Left ventricle myocardium superior (tissue), 1 donor: ENCODE measurements around the gene P2RY11. TPM values are rescaled to one million over a fixed set of nuclear protein-coding genes. Genes with fewer than 3 reads are reported as not detected.

Experiments used
- ATAC-seq: fragments of 200-7000 bp; cut with Tn5 transposase; one replicate; pipeline ENCODE4 v1.9.1; 2020; ENCODE audit warnings: mild to moderate bottlenecking, moderate library complexity
- DNase-seq: peaks from one replicate; pipeline ENCODE4 v3.0.0-alpha.2; 2020
- intact Hi-C: fragments of 100-400 bp; cut with micrococcal nuclease; formaldehyde crosslinking; loops from one replicate; pipeline ENCODE4 v1.11.0; 2022
- total RNA-seq: library from RNA; stranded (reverse); fragmentation: NEBNext Ultra II Directional; extraction: Animal tissue kit (Norgen Biotek cat#: 25700); gene quantifications from one replicate; pipeline ENCODE4 v1.2.1, GENCODE V29; 2021
- donor health status: DM: no; HTN: yes; CAD: no; lungs with severe emphysema.

The P2RY11 gene
- total RNA-seq, 1 donor from 2014 or later, result 4.2 TPM

DNA sequence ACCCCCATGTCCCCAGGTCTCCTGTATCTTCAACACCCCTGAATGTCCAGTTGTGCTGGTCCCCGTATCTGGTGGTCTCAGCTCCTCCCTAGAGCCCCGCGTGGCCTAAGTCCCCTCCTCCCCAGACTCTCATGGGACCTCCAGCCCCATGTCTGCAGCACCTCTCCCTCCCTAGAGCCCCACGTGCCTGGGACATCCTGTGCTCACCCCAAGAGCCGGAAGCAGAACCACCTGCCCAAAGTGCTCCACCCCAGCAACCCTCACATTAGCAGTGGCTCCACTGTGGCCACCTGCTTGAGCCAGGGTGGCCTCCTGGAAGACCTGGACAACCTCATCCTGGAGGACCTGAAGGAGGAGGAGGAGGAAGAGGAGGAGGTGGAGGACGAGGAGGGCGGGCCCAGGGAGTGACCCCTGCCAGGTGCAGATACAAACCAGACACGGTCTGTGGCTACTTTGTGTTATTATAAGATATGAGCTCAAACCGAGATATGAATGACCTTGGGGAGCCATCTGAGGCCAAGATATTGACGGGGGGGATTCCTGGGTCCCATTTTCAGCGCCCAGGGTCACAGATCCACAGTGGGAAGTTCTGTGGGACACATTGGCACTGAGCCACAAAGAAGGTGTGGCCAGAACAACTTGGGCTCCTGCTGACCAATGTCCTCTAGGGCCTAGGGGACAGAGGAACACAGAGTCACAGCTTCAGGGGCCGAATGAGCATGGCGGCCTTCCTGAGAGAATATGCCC, 19.4 kb upstream of the P2RY11 start:
- intact Hi-C loops, result no loop called here
- DNase-seq (no peak), ATAC-seq (no peak)

DNA sequence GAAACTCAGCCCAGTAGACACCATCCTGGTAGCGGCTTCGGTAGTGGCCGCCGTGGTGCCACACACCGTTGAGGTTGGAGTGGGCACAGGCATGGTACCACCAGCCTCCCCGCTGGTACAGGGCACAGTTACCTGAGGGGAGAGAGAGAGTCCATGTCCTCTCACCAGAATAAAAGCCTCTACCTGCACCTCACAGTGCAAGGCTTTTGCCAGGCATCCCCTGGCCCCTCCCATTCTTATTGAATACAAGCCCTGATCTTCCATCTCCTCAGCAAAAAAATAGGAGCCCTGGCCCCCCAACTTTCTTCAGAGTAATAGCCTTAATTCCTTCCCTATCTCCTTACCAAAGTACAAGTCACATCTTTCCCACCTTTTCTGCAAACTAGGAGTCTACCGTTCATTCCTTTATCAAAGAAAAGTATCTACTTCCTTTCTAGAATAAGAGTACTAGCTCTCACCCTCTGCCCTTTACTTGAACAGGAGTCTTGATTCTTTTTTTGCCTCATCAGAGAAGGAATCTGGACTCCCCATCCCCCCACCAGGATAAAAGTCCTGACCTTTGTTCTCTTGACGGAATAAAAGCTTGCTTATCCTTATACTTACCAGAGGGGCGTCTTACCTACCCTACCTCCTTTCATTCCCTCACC, 18.7 kb upstream of the P2RY11 start:
- no peak for ATAC-seq
- intact Hi-C loops, result no loop called here
- no peak for DNase-seq

DNA sequence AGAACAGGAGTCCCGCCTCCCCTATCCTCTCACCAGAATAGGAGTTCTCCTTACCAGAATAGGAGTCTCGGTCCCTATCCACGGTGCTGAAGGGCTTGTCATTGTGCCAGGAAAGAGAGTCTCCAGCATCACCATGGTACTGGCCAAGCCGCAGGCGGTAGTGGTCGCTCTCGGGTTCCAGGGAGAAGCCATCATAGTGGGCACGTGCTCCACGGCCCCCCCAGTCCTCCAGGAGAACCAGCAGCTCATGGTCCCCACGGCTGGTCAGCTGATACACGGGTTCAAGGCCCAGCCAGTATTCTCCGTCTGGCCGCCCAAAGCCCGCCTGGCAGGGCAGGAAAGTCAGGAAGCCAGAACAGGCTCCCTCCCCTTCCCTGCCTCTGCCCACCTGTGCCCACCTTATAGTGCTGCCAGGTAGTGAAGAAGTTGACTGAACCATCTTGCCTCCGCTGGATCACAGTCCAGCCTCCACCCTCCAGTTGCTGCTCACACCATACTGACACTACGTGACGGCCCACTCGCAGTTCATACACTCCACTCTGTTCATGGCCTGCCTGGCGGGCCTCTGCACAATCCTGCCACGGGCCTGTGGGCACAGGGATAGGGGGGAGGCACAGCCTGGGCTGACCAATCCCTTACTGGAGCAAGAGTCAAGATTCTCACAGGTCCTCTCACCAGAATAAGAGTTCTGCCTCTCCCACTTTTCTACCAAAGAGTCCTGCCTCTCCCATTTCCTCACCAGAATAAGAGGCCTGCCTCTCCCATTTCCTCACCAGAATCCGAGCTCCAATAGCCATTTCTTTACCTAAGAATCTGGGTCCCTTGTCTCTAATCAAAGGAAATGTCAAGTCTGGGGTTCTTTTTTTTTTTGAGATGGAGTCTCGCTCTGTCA, 18.0 kb upstream of the P2RY11 start:
- intact Hi-C loops, result no loop called here
- ATAC-seq (no peak), DNase-seq (no peak)

DNA sequence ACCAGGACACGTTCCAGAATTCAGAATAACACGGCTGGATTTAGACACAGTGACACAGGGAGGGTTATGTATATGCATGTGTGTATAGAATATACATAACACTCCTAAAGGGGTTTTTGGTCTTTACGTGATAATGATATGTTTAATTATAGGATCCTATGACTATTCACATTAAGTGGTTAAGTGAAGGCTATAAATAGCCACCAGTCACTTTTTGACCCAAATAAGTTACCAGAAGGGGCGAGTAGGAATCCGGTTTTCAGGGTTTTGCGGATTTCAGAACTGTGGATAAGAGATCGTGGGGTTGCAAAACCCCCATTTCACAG, 15.9 kb upstream of the P2RY11 start:
- no peak for DNase-seq
- no peak for ATAC-seq
- intact Hi-C loops, result no loop called here

DNA sequence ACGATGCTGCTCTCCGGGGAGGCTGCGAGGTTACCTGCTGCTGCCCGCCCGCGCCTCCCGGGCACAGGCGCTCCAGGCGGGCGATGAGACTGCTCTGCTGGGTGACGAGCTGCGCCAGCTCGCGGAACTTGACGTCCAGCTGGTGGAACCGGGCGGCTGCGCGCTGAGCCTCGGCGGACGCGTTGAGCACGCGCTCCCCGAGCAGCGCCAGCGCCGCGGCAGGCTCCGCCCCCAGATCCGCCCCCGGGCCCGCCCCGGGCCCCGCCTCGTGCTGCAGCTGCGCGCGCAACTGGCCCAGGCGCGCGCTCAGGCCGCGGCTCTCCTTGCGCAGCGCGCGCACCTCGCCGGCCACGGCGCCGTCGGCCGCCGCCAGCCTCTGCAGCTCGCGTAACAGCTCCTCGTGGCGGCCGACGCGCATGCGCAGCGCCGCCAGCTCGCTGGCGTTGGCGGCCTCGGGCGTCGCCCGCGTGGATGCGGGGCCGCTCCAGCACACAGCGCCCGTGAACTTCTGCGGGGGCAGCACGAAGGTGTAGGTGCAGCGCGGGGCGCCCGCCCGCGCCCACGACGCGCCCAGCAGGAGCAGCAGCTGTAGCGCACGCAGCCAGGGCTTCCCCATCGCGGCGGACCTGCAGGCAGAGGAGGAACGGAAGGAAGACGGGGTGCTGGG, 15.4 kb upstream of the P2RY11 start:
- intact Hi-C loops, result no loop called here
- ATAC-seq (peak; percentile 90), DNase-seq (peak; percentile 95)

DNA sequence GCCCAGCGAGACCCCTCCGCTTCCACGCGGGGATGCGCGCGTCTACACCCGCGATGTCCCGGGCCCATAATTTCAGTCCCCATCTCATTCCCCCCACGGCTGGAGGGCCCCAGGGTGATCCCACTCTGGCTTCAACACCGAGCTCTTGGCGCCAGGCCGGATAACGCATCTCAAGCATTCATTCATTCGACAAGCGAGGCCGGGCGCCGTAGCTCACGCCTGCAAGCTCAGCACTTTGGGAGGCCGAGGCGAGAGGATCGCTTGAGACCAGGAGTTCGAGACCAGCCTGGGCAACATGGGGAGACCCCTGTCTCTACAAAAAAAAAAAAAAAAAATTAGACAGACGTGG, 14.9 kb upstream of the P2RY11 start:
- ATAC-seq (no peak), DNase-seq (peak; percentile 53)
- intact Hi-C loops, result no loop called here

DNA sequence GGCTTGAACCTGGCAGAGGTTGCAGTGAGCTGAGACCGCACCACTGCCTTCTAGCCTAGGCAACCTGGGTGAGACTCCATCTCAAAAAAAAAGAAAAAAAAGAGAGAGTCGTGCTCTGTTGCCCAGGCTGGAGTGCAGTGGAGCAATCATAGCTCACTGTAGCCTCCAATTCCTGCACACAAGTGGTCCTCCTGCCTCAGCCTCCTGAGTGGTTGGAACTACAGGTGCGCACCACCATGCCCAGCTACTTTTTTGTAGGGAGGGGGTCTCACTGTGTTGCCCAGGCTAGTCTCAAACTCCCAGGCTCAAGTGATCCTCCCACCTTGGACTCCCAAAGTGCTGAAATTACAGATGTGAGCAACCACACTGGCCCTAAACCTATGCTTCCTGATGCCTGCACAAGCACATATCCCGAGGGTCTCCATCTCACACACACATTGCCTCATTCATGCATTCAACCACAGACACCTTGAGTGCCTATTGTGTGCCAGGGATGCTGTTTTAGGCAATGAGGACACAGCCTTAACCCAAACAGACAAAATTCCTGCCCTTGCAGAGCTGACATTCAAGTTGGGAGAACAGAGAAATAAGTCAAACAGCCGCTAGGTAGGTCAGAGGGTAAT, 11.2 kb upstream of the P2RY11 start:
- DNase-seq (no peak), ATAC-seq (no peak)
- intact Hi-C loops, result no loop called here

DNA sequence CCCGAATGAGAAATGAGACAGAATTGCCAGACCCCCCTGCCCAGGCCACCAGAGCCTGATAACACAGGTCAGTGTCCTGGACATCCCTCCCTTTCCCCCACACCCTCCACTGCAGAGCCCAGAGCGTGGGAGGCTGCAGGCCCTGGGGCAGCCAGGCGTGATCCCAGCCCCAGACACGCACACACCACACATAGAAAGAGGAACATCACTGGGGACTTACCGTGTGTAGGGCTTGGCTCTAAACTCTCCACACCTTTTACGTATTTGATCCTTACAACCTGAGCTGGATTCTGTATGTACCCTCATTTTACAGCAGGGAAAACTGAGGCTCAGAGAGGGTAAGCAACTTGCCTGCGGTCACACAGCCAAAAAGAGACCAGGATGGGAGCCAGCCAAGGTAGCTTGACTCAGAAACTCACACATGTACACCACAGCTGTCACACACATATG, 8.7 kb upstream of the P2RY11 start:
- intact Hi-C loops, result no loop called here
- no peak for ATAC-seq
- no peak for DNase-seq

DNA sequence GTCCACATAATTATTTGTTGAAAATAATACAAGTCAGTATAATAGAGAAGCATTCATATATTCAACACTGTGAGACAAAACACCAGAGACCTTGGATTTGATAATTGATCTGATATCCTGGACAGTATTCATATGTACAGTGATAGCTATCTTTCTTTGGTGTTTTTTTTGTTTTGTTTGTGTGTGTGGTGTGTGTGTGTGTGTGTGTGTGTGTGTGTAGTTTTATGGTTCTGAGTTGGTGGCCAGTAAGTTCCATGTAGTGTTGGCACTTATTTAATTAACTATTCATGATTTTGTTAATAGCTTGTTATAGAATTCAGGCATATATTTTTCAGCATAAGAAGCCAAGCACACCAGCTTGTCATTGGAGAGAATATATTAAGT, 7.4 kb upstream of the P2RY11 start:
- intact Hi-C loops, result no loop called here
- ATAC-seq (no peak), DNase-seq (no peak)

DNA sequence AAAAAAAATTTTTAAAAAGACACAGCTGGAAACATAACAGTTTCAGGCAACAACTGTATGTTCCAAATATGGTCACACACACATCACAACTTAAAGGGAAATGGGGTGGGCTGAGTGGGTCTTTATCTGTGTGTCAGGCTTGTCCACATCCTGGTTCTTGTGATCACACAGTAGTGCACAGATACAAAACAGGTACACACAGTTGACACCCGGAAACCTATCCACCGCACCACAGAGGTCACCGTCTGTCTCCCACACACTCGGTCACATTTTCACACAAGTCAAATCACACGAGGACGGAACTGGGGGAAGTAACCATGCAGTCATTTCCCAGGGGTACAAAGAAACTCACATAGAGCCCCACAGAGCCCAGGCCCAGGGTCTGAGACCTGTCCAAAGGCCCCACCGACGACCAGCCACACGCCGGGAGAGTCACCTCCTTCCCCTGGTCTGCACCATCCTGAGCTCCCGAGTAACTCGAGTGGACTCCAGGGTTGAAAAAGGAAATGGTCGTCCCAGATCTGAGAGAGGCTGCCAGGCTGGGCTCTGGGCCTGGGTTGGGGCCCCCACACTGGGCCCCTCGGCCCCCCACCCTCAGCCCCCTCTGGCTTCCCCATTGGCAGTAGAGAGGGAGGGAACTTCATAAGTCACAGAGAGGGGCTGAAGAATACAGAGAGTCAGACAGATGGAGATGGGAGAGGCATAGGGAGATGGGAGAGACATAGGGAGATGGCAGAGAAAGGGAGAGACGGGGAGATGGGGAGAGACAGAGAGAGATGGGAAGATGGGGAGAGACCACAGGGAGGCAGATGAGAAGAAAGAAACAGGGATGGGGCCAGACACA, 6.6 kb upstream of the P2RY11 start:
- DNase-seq, result no peak
- ATAC-seq, result no peak

DNA sequence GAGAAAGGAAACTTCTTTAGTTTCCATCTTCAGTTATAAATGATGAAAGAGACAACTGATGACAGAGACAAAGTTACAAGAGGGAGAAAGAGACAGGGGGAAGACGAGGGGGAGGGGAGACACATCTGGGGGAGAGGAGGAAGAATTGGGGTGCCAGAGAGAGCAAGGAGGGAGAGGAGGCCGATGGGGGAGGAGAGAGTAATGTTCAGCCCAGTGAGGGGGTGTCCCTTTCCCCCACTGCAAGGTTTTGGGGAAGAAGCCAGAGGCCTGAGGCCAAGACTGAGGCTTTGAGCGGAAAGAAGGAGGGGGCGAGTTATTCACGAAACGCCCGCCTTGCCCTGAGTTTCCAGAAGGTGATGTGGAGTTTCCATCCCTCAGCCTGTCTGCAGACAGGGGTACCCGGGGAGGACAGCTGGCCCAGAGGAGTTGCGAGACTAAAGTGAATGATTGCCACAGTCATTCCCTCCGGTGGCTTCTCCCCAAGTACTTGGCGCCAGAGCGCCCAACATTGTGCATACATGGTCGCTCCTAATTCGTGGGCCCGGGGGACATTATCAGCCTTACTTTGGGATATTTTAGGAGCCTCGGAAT, 5.9 kb upstream of the P2RY11 start:
- intact Hi-C loops, result no loop called here
- no peak for DNase-seq
- ATAC-seq, result peak; percentile 2

More for the DNA sequence above, 6.6 kb upstream of the P2RY11 start:
- intact Hi-C loops, result no loop called here

DNA sequence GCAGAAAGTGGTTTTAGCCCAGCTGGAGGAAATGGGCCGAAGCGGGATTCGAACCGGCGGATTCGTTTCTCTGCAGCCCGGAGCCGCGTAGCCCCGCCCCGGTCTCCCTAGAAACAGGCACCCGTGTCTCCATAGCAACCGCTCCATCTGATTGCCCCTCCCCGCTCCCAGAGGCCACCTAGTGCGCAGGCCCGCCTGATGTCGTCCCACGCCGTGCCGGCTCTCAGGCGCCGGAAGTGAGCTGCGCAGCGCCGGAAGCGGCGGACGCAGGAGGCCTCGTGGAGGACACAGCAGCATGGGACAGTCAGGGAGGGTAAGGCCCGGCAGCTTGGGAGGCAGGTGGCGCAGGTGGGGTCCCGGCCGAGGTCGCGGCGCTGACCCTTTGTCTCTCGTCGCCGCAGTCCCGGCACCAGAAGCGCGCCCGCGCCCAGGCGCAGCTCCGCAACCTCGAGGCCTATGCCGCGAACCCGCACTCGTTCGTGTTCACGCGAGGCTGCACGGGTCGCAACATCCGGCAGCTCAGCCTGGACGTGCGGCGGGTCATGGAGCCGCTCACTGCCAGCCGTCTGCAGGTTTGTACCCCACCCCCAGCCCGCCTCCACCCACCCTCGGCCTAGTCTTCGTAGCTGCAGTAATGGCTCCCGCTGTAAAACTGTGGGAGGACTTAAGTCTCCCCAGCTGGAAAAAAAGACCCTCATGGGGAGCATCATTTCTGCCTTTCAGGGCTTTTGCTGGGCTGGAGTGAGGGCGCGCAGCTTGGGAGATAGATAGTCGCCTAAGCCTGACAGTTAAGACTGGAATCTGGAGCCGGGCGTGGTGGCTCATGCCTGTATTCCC, 5.2 kb upstream of the P2RY11 start, which contains the start of gene PPAN:
Gene PPAN (plus strand): TSS at position 263 of the 837 bp plus-strand sequence. CDS start 33 bp downstream, at position 296.
- DNase-seq (peak; percentile 98), ATAC-seq (peak; percentile 98)
- intact Hi-C loops, result no loop called here

DNA sequence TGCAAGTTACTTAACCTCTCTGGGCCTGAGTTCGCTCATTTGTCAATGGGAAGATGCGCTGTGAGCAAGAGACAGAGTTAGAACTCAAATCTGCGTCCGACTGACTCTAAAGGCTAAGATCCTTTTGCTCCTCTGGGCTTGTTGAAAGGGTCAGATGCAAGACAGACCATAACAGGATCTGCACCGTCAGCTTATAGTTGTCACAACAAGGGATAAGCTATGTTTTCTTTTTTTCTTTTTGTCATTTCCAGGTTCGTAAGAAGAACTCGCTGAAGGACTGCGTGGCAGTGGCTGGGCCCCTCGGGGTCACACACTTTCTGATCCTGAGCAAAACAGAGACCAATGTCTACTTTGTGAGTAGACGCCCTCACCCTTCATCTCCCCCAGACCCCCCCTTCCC, 4.2 kb upstream of the P2RY11 start:
- intact Hi-C loops, result no loop called here
- ATAC-seq, result no peak
- DNase-seq, result no peak

DNA sequence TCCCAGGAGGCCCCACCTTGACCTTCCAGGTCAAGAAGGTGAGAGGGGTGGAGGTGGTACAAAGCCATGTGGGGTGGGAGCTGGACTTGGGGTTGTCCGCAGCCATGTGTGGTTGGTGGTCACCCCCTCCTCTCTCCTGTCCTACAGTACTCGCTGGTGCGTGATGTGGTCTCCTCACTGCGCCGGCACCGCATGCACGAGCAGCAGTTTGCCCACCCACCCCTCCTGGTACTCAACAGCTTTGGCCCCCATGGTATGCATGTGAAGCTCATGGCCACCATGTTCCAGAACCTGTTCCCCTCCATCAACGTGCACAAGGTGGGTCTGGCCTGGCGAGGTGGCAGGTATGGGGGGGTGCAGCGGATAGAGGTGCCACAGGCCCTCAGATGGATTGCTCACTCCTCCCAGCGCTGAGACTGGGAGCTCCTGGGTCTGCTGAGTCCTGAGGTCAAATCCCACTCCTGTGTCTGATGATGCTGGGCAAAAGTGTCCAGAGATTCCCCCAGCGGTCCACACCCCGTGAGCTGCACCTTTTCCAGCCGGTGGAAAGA, 3.6 kb upstream of the P2RY11 start:
- no peak for ATAC-seq
- no peak for DNase-seq
- intact Hi-C loops, result no loop called here

DNA sequence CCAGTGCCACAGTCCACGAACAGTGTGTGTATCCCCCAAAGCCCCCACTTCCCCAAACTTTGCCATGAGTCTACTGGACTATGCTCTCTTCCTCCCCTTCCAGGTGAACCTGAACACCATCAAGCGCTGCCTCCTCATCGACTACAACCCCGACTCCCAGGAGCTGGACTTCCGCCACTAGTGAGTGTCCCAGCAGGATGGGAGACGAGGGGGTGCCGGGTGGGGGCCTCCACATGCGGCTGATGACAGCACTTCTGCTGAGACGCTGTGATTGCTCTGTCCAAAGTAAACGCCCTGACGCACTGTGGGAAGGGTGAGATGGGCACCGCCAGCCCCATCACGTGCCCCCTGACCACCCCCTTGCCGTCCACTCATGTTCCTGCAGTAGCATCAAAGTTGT, 2.0 kb upstream of the P2RY11 start:
- ATAC-seq, result no peak
- no peak for DNase-seq
- intact Hi-C loops, result no loop called here

DNA sequence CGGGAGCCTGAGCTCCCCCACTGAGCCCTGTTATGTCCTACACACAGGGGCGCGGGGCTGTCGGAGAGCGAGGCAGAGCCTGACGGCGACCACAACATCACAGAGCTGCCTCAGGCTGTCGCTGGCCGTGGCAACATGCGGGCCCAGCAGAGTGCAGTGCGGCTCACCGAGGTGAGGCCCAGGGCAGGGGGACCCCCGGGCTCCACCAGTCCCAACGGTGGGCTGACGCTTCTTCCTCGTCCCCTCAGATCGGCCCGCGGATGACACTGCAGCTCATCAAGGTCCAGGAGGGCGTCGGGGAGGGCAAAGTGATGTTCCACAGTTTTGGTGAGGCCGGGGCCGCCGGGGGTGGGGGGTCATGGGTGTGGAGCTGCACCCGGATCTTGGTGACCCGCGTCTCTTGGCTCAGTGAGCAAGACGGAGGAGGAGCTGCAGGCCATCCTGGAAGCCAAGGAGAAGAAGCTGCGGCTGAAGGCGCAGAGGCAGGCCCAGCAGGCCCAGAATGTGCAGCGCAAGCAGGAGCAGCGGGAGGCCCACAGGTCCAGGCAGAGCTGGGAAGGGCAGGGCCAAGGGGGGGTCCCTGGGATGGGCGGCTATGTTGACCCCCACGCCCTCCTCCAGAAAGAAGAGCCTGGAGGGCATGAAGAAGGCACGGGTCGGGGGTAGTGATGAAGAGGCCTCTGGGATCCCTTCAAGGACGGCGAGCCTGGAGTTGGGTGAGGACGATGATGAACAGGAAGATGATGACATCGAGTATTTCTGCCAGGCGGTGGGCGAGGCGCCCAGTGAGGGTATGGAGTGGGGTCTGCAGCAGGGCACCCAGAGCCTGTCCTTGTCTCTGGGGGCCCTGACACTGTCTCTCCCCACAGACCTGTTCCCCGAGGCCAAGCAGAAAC, 1.2 kb upstream of the P2RY11 start:
- intact Hi-C loops, result no loop called here
- DNase-seq, result no peak
- no peak for ATAC-seq
